Loucy (cell line): ENCODE measurements around the gene RALGPS2.

Source experiments
- H2AFZ ChIP-seq: fragments of 200-600 bp; sonication (generic); 2 replicates; pipeline ENCODE4 v1.6.0; 2016; ENCODE audit warnings: antibody characterized with exemption, mild to moderate bottlenecking, low read length, moderate library complexity
- H3F3A ChIP-seq: fragments of 200-600 bp; 2 replicates; pipeline ENCODE4 v1.6.0; 2016; ENCODE audit warnings: antibody characterized with exemption, low read depth, mild to moderate bottlenecking
- H3K27me3 ChIP-seq: fragments of 200-600 bp; sonication (generic); 2 replicates; pipeline ENCODE4 v1.6.1; 2014; ENCODE audit warnings: low read length, mild to moderate bottlenecking; ENCODE audit not compliant: insufficient read depth, poor library complexity, severe bottlenecking
- H3K36me3 ChIP-seq: fragments of 200-600 bp; sonication (generic); 2 replicates; pipeline ENCODE4 v1.6.1; 2016; ENCODE audit warnings: low read length; ENCODE audit not compliant: insufficient read depth
- H3K4me1 ChIP-seq: fragments of 200-600 bp; sonication (generic); 2 replicates; pipeline ENCODE4 v1.5.1; 2014; ENCODE audit warnings: low read length, mild to moderate bottlenecking; ENCODE audit not compliant: insufficient read depth, poor library complexity, severe bottlenecking
- H3K4me2 ChIP-seq: fragments of 200-600 bp; sonication (generic); 2 replicates; pipeline ENCODE4 v1.6.0; 2014; ENCODE audit warnings: antibody characterized with exemption, low read length, low read depth, mild to moderate bottlenecking; ENCODE audit not compliant: poor library complexity, severe bottlenecking
- H3K4me3 ChIP-seq: fragments of 200-600 bp; sonication (generic); 2 replicates; pipeline ENCODE4 v1.5.1; 2014; ENCODE audit warnings: low read length, mild to moderate bottlenecking, mixed read lengths; ENCODE audit not compliant: poor library complexity, severe bottlenecking
- H3K79me2 ChIP-seq: fragments of 200-600 bp; sonication (generic); 2 replicates; pipeline ENCODE4 v1.6.1; 2014; ENCODE audit warnings: low read length; ENCODE audit not compliant: insufficient read depth
- H3K9ac ChIP-seq: fragments of 200-600 bp; sonication (generic); 2 replicates; pipeline ENCODE4 v1.6.0; 2014; ENCODE audit warnings: mild to moderate bottlenecking, low read depth, low read length, moderate library complexity; ENCODE audit not compliant: poor library complexity, severe bottlenecking
- H3K9me2 ChIP-seq: fragments of 200-600 bp; sonication (generic); replicated peaks from 2 replicates; pipeline ENCODE4 v1.6.1; 2016; ENCODE audit warnings: low read depth, low read length, mixed read lengths
- H3K9me3 ChIP-seq: fragments of 200-600 bp; sonication (generic); 2 replicates; pipeline ENCODE4 v1.6.1; 2014; ENCODE audit warnings: mild to moderate bottlenecking, antibody characterized with exemption, low read length, low read depth; ENCODE audit not compliant: insufficient read depth
- H4K20me1 ChIP-seq: fragments of 200-600 bp; sonication (generic); 2 replicates; pipeline ENCODE4 v1.6.0; 2014; ENCODE audit warnings: antibody characterized with exemption, low read length, mild to moderate bottlenecking; ENCODE audit not compliant: insufficient read depth, poor library complexity, severe bottlenecking
- EZH2phosphoT487 ChIP-seq: fragments of 200-600 bp; IDR thresholded peaks from 2 replicates; pipeline ENCODE4 v1.6.1; 2018; ENCODE audit warnings: antibody characterized with exemption, mild to moderate bottlenecking, moderate library complexity, borderline replicate concordance
- TF ChIP-seq, protein P1 (sequence below): fragments of 200-600 bp; sonication (generic); conservative IDR thresholded peaks from 2 replicates; pipeline ENCODE4 v1.5.1; 2014; ENCODE audit warnings: mild to moderate bottlenecking, antibody characterized with exemption, low read length

RALGPS2 gene

GRCh38 chr1:178810585-178810984 lies 85.5 kb downstream of the RALGPS2 start:
- H3K4me1 ChIP-seq: no peaks in the 10 kb centered on the region
- no peak overlapping the region for H3K9ac ChIP-seq
- H4K20me1 ChIP-seq: no peaks in the 10 kb centered on the region
- no peak for TF ChIP-seq EZH2phosphoT487
- H3K4me2 ChIP-seq: no peak overlapping the region
- H3K9me3 ChIP-seq: no peaks in the 10 kb centered on the region
- no peaks in the 10 kb centered on the region; the same call in 1 of the 2 replicates for H3K36me3 ChIP-seq
- no peak overlapping the region for H2AFZ ChIP-seq
- no peaks in the 10 kb centered on the region for H3F3A ChIP-seq
- no peaks in the 10 kb centered on the region for H3K9me2 ChIP-seq
- no peaks in the 10 kb centered on the region for H3K27me3 ChIP-seq
- H3K4me3 ChIP-seq: no peak overlapping the region
- H3K79me2 ChIP-seq: no peaks in the 10 kb centered on the region

DNA sequence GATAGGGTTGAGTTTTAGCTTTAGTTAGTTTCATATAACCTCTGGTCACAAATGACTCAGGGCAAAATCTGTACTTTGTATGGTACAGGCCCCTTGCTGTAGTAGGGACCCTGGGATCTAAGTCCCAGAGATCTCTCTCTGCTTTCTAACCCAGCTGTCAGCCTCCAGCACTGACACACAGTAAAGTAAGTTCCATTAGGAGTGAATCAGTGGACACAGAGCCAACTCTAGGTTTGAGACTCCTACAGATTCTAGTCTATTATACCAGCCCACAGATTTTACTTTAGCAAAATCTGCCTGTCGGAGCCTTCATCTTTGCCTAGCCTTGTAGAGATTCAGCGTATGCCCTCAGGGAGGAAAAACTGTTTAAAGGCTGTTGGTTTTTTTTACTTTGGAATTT lies 93.4 kb downstream of the RALGPS2 start:
- Histone ChIP-seq H3K9me2 (no peaks in the 10 kb centered on the region), H2AFZ (no peak overlapping the region), H3F3A (no peaks in the 10 kb centered on the region), H3K9ac (no peak overlapping the region), H3K9me3 (no peaks in the 10 kb centered on the region), H3K27me3 (no peaks in the 10 kb centered on the region), H3K4me2 (no peak overlapping the region), H4K20me1 (no peaks in the 10 kb centered on the region), H3K79me2 (no peaks in the 10 kb centered on the region), H3K4me1 (no peaks in the 10 kb centered on the region), H3K4me3 (no peak overlapping the region), H3K36me3 (no peaks in the 10 kb centered on the region)
- TF ChIP-seq, protein P1, sequence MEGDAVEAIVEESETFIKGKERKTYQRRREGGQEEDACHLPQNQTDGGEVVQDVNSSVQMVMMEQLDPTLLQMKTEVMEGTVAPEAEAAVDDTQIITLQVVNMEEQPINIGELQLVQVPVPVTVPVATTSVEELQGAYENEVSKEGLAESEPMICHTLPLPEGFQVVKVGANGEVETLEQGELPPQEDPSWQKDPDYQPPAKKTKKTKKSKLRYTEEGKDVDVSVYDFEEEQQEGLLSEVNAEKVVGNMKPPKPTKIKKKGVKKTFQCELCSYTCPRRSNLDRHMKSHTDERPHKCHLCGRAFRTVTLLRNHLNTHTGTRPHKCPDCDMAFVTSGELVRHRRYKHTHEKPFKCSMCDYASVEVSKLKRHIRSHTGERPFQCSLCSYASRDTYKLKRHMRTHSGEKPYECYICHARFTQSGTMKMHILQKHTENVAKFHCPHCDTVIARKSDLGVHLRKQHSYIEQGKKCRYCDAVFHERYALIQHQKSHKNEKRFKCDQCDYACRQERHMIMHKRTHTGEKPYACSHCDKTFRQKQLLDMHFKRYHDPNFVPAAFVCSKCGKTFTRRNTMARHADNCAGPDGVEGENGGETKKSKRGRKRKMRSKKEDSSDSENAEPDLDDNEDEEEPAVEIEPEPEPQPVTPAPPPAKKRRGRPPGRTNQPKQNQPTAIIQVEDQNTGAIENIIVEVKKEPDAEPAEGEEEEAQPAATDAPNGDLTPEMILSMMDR: no peak
- no peak for TF ChIP-seq EZH2phosphoT487

DNA sequence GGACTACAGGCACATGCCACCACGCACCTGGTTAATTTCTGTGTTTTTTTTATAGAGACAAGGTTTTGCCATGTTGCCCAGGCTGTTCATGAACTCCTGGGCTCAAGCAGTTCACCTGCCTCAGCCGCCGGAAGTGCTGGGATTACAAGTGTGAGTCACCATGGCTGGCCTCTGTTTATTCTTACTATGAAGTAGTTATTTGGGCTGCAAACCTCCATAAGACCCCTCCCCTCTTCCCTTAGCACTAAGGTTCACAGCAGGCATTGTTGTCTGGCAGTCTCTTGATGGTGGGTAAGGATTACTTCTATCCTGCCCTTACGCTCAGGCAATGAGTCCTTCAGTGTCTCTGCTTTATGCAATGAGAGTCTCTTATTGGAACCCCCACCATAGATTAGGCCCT lies 94.1 kb downstream of the RALGPS2 start:
- Histone ChIP-seq H3K9ac (no peak overlapping the region), H3K9me3 (no peaks in the 10 kb centered on the region), H3K4me2 (no peak overlapping the region), H3K9me2 (no peaks in the 10 kb centered on the region), H3K79me2 (no peaks in the 10 kb centered on the region), H3K4me3 (no peak overlapping the region), H3F3A (no peaks in the 10 kb centered on the region), H3K27me3 (no peaks in the 10 kb centered on the region), H3K36me3 (no peaks in the 10 kb centered on the region), H4K20me1 (no peaks in the 10 kb centered on the region), H2AFZ (no peak overlapping the region), H3K4me1 (no peaks in the 10 kb centered on the region)
- TF ChIP-seq EZH2phosphoT487: no peak
- TF ChIP-seq, protein P1: no peak

DNA sequence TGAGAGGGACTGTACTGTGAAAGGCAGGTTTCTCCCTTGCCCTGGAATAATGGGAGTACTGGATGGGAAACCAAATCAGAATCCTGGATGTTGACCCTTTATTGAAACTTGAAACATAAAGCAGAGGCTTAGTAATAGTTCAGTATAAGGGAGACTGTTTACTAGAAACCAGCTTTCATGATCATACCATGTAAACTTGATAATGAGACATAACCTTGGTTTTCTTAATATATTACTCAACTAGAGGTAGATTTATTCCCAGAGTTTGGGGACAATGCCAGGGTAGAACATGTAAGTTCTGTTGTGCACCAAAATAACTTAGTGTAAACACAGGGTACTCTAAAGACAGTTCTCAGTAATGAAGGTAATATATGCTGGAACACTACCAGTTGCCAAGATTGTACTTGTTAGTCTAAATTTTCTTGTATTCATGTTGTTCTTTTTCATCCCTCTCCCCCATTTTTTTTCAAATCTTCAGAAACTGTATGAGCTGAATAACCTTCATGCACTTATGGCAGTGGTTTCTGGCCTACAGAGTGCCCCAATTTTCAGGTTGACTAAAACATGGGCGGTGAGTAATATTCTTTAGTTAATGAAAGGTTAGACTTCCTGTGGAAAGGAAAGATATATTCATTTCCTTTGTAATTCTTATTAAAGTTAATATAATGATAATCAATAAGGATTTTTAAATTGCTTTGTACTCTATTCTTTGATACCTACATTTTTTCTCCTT lies 96.3 kb downstream of the RALGPS2 start:
- Histone ChIP-seq H3K79me2 (no peaks in the 10 kb centered on the region), H3K9me2 (no peaks in the 10 kb centered on the region), H3K36me3 (no peaks in the 10 kb centered on the region), H3K4me1 (no peaks in the 10 kb centered on the region), H3K9ac (no peak overlapping the region), H4K20me1 (no peaks in the 10 kb centered on the region), H2AFZ (no peak overlapping the region), H3K4me3 (no peak overlapping the region), H3K9me3 (no peaks in the 10 kb centered on the region), H3K27me3 (no peaks in the 10 kb centered on the region), H3F3A (no peaks in the 10 kb centered on the region), H3K4me2 (no peak overlapping the region)
- TF ChIP-seq, protein P1: no peak
